HepG2 (cell line): ENCODE measurements around the gene MYADML2. TPM values are rescaled to one million over a fixed set of nuclear protein-coding genes. Genes with fewer than 3 reads are reported as not detected.

Experiments used
- ATF6 ChIP-seq: sonication (generic); formaldehyde crosslinking; conservative IDR thresholded peaks from 2 replicates; pipeline ENCODE4 v1.4.0; 2020; ENCODE audit warnings: missing genetic modification reagents
- CSRNP2 ChIP-seq: sonication (generic); formaldehyde crosslinking; conservative IDR thresholded peaks from 2 replicates; pipeline ENCODE4 v1.8.0; 2022; ENCODE audit warnings: low read depth, missing genetic modification reagents
- ERF ChIP-seq: IDR thresholded peaks from 2 replicates; pipeline ENCODE4 v1.6.1; 2018; ENCODE audit warnings: missing biosample characterization, missing genetic modification reagents
- FIP1L1 ChIP-seq: fragments of 200-400 bp; formaldehyde crosslinking; IDR thresholded peaks from 2 replicates; pipeline ENCODE4 v1.6.1; 2018; ENCODE audit warnings: low read depth, mild to moderate bottlenecking, low read length, moderate library complexity, borderline replicate concordance; ENCODE audit not compliant: insufficient read depth
- GLI4 ChIP-seq: sonication (generic); formaldehyde crosslinking; IDR thresholded peaks from 2 replicates; pipeline ENCODE4 v1.5.1; 2020; ENCODE audit warnings: missing genetic modification reagents, mild to moderate bottlenecking, moderate library complexity, borderline replicate concordance
- MAF1 ChIP-seq: sonication (generic); formaldehyde crosslinking; IDR thresholded peaks from 2 replicates; pipeline ENCODE4 v1.5.0; 2020; ENCODE audit warnings: missing genetic modification reagents, borderline replicate concordance
- MEF2D ChIP-seq: sonication (generic); formaldehyde crosslinking; IDR thresholded peaks from 2 replicates; pipeline ENCODE4 v1.5.1; 2020; ENCODE audit warnings: mild to moderate bottlenecking, missing genetic modification reagents
- SRSF9 ChIP-seq: fragments of 200-400 bp; formaldehyde crosslinking; IDR thresholded peaks from 2 replicates; pipeline ENCODE4 v1.6.1; 2018; ENCODE audit warnings: borderline replicate concordance, mild to moderate bottlenecking, low read depth, low read length; ENCODE audit not compliant: insufficient read depth, poor library complexity, severe bottlenecking
- TERF1 ChIP-seq: sonication (generic); formaldehyde crosslinking; IDR thresholded peaks from 2 replicates; pipeline ENCODE4 v1.8.0; 2022; ENCODE audit warnings: mild to moderate bottlenecking, missing genetic modification reagents, moderate library complexity
- YEATS4 ChIP-seq: sonication (generic); formaldehyde crosslinking; IDR thresholded peaks from 2 replicates; pipeline ENCODE4 v1.4.0; 2020; ENCODE audit warnings: missing genetic modification reagents, borderline replicate concordance
- ZMAT3 ChIP-seq: sonication (generic); formaldehyde crosslinking; conservative IDR thresholded peaks from 2 replicates; pipeline ENCODE4 v1.7.0; 2021; ENCODE audit warnings: missing genetic modification reagents
- ZNF235 ChIP-seq: sonication (generic); formaldehyde crosslinking; IDR thresholded peaks from 2 replicates; pipeline ENCODE4 v1.8.1; 2023; ENCODE audit warnings: mild to moderate bottlenecking, missing genetic modification reagents, borderline replicate concordance
- ZNF317 ChIP-seq: sonication (generic); formaldehyde crosslinking; IDR thresholded peaks from 2 replicates; pipeline ENCODE4 v1.5.0; 2020; ENCODE audit warnings: mild to moderate bottlenecking, missing genetic modification reagents
- ZNF383 ChIP-seq: sonication (generic); formaldehyde crosslinking; IDR thresholded peaks from 2 replicates; pipeline ENCODE4 v1.4.0; 2020; ENCODE audit warnings: missing genetic modification reagents, mild to moderate bottlenecking, borderline replicate concordance
- ZNF546 ChIP-seq: sonication (generic); formaldehyde crosslinking; conservative IDR thresholded peaks from 2 replicates; pipeline ENCODE4 v1.8.1; 2023; ENCODE audit warnings: mild to moderate bottlenecking, missing genetic modification reagents
- ZNF570 ChIP-seq: sonication (generic); formaldehyde crosslinking; IDR thresholded peaks from 2 replicates; pipeline ENCODE4 v1.4.0; 2020; ENCODE audit warnings: mild to moderate bottlenecking, missing genetic modification reagents, borderline replicate concordance
- ZNF746 ChIP-seq: sonication (generic); formaldehyde crosslinking; IDR thresholded peaks from 2 replicates; pipeline ENCODE4 v1.8.0; 2022; ENCODE audit warnings: mild to moderate bottlenecking, missing genetic modification reagents
- polyA plus RNA-seq, 8 experiments: library from polyadenylated mRNA; depleted of rRNA in 3 of 8; stranded (reverse) in 7 of 8; unstranded in 1 of 8; fragments of >200 nt; fragmentation: Illumina TruSeq in 4 of 8; extraction: Trizol in 4 of 8; gene quantifications; 2 replicates each; pipeline versions ENCODE4 v1.2.1 to v1.2.3, GENCODE V29; 2011 to 2016; ENCODE audit warnings: low read depth in 4 of 8, missing spikeins in 1 of 8, mixed read lengths in 1 of 8; ENCODE audit not compliant: insufficient read depth in 1 of 8
- total RNA-seq, 5 experiments: library from RNA; depleted of rRNA; stranded (reverse); fragments of >200 nt; fragmentation: Illumina TruSeq; extraction: Trizol; gene quantifications; 2 replicates each; pipeline ENCODE4 v1.2.3, GENCODE V29; 2016; ENCODE audit warnings: low read depth in 1 of 5
- TF ChIP-seq, protein P1 (sequence below): sonication (generic); formaldehyde crosslinking; IDR thresholded peaks from 2 replicates; pipeline ENCODE4 v1.5.1; 2020; ENCODE audit warnings: missing genetic modification reagents, mild to moderate bottlenecking, borderline replicate concordance
- TF ChIP-seq, protein P2 (sequence below): IDR thresholded peaks from 2 replicates; pipeline ENCODE4 v1.6.1; 2016; ENCODE audit warnings: missing biosample characterization, missing genetic modification reagents, low read depth

Gene MYADML2
- total and polyA plus RNA-seq, 2 of the 13 experiments (the other 11 are each of a cell fraction or from before 2014, with no cell fraction given) = not detected

DNA sequence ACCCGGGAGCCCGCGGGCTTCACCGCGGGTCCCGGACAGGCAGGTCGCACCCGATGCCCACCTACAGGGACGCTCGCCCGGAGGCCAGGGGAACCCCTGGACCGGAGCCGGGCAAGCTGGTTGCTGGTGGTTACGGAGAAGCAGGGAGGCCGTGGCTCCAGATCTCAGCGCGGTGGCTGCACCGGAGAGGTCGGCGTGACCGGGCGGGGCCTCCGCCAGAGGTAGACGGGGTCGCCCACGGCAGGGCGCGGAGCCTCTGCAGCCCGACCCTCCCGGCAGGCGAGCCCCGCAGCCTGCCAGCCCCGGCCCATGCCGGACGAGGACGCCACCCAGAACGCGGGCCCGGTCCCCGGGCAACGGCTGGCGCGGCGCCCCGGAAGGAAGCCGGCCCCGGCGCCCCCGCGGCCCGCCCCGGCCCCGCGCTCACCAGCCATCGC, 36.2 kb downstream of the MYADML2 start (continued):
- TF ChIP-seq ZNF570 (CRISPR knock-in tag) = no peak
- peak; percentile 16; the same call in 1 of the 2 replicates for TF ChIP-seq YEATS4 (CRISPR knock-in tag)
- TF ChIP-seq ZMAT3 (CRISPR knock-in tag) = 0 out of 2 replicates have a peak, but pooled peaks have one; percentile 13
- TF ChIP-seq MAF1 = 0 out of 2 replicates have a peak, but pooled peaks have one; percentile 14
- TF ChIP-seq MEF2D (CRISPR knock-in tag) = peak; percentile 13; the same call in 1 of the 2 replicates
- TF ChIP-seq CSRNP2 (CRISPR knock-in tag) = no peak
- TF ChIP-seq GLI4 = peak; percentile 72; the same call in 1 of the 2 replicates
- TF ChIP-seq, protein P1, sequence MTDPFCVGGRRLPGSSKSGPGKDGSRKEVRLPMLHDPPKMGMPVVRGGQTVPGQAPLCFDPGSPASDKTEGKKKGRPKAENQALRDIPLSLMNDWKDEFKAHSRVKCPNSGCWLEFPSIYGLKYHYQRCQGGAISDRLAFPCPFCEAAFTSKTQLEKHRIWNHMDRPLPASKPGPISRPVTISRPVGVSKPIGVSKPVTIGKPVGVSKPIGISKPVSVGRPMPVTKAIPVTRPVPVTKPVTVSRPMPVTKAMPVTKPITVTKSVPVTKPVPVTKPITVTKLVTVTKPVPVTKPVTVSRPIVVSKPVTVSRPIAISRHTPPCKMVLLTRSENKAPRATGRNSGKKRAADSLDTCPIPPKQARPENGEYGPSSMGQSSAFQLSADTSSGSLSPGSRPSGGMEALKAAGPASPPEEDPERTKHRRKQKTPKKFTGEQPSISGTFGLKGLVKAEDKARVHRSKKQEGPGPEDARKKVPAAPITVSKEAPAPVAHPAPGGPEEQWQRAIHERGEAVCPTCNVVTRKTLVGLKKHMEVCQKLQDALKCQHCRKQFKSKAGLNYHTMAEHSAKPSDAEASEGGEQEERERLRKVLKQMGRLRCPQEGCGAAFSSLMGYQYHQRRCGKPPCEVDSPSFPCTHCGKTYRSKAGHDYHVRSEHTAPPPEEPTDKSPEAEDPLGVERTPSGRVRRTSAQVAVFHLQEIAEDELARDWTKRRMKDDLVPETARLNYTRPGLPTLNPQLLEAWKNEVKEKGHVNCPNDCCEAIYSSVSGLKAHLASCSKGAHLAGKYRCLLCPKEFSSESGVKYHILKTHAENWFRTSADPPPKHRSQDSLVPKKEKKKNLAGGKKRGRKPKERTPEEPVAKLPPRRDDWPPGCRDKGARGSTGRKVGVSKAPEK (CRISPR knock-in tag) = 0 out of 2 replicates have a peak, but pooled peaks have one; percentile 6
- peak; percentile 41; the same call in 1 of the 2 replicates for TF ChIP-seq ZNF317 (CRISPR knock-in tag)
- TF ChIP-seq, protein P2, sequence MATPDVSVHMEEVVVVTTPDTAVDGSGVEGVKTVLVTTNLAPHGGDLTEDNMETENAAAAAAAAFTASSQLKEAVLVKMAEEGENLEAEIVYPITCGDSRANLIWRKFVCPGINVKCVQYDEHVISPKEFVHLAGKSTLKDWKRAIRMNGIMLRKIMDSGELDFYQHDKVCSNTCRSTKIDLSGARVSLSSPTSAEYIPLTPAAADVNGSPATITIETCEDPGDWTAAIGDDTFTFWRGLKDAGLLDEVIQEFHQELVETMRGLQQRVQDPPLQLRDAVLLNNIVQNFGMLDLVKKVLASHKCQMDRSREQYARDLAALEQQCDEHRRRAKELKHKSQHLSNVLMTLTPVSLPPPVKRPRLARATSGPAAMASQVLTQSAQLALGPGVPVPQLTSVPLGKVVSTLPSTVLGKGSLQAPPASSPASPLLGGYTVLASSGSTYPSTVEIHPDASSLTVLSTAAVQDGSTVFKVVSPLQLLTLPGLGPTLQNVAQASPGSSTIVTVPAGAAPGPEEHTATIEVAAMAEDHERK (CRISPR knock-in tag) = no peak
- no peak for TF ChIP-seq FIP1L1
- no peak for TF ChIP-seq SRSF9
- 0 out of 2 replicates have a peak, but pooled peaks have one; percentile 76 for TF ChIP-seq ATF6 (CRISPR knock-in tag)
- peak; percentile 60; the same call in 1 of the 2 replicates for TF ChIP-seq ZNF235 (CRISPR knock-in tag)
- TF ChIP-seq ERF (CRISPR knock-in tag) = peak; percentile 41; the same call in 1 of the 2 replicates
- TF ChIP-seq ZNF383 (CRISPR knock-in tag) = no peak
- 0 out of 2 replicates have a peak, but pooled peaks have one; percentile 83 for TF ChIP-seq TERF1 (CRISPR knock-in tag)
- no peak for TF ChIP-seq ZNF546 (CRISPR knock-in tag)
- no peak for TF ChIP-seq ZNF746 (CRISPR knock-in tag)
